Breast epithelium (tissue), 4 donors: ENCODE results near the gene PRKD1. TPM values are rescaled to one million over a fixed set of nuclear protein-coding genes. Genes with fewer than 3 reads are reported as not detected.

ENCODE experiments used
- DNase-seq, 2 donors: peaks; one replicate each; pipeline ENCODE4 v3.0.0-alpha.2; 2019; ENCODE audit warnings: low spot score in 2 of 2
- H3K27ac ChIP-seq, 2 donors: fragments of 200-600 bp; sonication (generic) in 1 of 2; one replicate each; pipeline ENCODE4 v1.5.1; 2016 to 2019; ENCODE audit warnings: mild to moderate bottlenecking in 1 of 2
- H3K27me3 ChIP-seq, 2 donors: fragments of 200-600 bp; sonication (generic) in 1 of 2; one replicate each; pipeline versions ENCODE4 v1.5.1 to v1.6.0; 2017 to 2019; ENCODE audit warnings: control low read depth in 1 of 2, mild to moderate bottlenecking in 1 of 2
- H3K36me3 ChIP-seq: fragments of 200-600 bp; one replicate; pipeline ENCODE4 v1.5.1; 2019
- H3K4me1 ChIP-seq, 2 donors: fragments of 200-600 bp; sonication (generic); one replicate each; pipeline ENCODE4 v1.5.1; 2016 to 2019; ENCODE audit warnings: control low read depth in 1 of 2
- H3K4me3 ChIP-seq, 3 donors: fragments of 200-600 bp; sonication (generic); 1 replicate in 2 of 3; 2 replicates in 1 of 3; pipeline ENCODE4 v1.5.1; 2016 to 2019; ENCODE audit warnings: mild to moderate bottlenecking in 3 of 3, moderate library complexity in 2 of 3
- H3K9me3 ChIP-seq, 2 donors: fragments of 200-600 bp; sonication (generic) in 1 of 2; one replicate each; pipeline ENCODE4 v1.5.1; 2016 to 2019; ENCODE audit warnings: control low read depth in 1 of 2
- POLR2A ChIP-seq: fragments of 450-650 bp; IDR thresholded peaks from one replicate; pipeline ENCODE4 v1.6.1; 2016; ENCODE audit warnings: antibody characterized with exemption, mild to moderate bottlenecking, moderate library complexity
- POLR2AphosphoS5 ChIP-seq, 3 donors: sonication (generic); formaldehyde crosslinking; IDR thresholded peaks; one replicate each; pipeline ENCODE4 v1.6.1; 2017; ENCODE audit warnings: antibody characterized with exemption in 3 of 3
- intact Hi-C: fragments of 100-400 bp; cut with DNase I; formaldehyde crosslinking; loops from one replicate; pipeline ENCODE4 v1.15.1; 2023; ENCODE audit warnings: low total_unique reads
- total RNA-seq, 3 donors: library from RNA; depleted of rRNA; stranded (reverse); fragments of >200 nt; gene quantifications; one replicate each; pipeline ENCODE4 v1.1.0, GENCODE V29; 2016
- TF ChIP-seq, protein P1 (sequence below), 3 donors: fragments of 450-650 bp; IDR thresholded peaks; one replicate each; pipeline ENCODE4 v1.5.1; 2016 to 2017; ENCODE audit warnings: antibody characterized with exemption in 3 of 3, mild to moderate bottlenecking in 3 of 3, moderate library complexity in 3 of 3

PRKD1 gene
- total RNA-seq, 3 donors from 2014 or later: 14.1 to 26.1 (median 22.7) TPM

DNA sequence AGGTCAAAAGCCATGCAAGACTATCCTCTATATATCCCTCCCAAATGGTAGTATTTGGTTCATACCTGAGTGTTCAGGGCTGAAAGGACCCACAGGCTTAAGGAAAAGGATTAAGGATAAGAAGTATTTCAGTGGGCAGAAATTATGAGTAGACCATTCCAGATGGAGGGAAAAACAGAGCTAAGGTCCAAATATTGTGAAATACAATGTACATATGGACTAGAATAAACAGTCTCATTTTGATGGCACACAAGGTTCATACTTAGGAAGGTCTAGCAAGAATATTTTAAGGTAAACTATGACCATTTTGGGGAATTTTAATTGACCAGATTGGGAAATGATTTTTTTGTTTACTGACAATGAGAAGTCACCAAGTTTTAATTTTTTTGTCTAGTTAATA is 124.6 kb downstream of the PRKD1 start:
- intact Hi-C loops: no loop called here
- Histone ChIP-seq H3K9me3 (no peaks in the 10 kb centered on the region), H3K4me3 (no peak overlapping the region), H3K27me3 (no peaks in the 10 kb centered on the region), H3K27ac (no peak overlapping the region), H3K36me3 (no peaks in the 10 kb centered on the region), H3K4me1 (no peaks in the 10 kb centered on the region)
- TF ChIP-seq, protein P1, sequence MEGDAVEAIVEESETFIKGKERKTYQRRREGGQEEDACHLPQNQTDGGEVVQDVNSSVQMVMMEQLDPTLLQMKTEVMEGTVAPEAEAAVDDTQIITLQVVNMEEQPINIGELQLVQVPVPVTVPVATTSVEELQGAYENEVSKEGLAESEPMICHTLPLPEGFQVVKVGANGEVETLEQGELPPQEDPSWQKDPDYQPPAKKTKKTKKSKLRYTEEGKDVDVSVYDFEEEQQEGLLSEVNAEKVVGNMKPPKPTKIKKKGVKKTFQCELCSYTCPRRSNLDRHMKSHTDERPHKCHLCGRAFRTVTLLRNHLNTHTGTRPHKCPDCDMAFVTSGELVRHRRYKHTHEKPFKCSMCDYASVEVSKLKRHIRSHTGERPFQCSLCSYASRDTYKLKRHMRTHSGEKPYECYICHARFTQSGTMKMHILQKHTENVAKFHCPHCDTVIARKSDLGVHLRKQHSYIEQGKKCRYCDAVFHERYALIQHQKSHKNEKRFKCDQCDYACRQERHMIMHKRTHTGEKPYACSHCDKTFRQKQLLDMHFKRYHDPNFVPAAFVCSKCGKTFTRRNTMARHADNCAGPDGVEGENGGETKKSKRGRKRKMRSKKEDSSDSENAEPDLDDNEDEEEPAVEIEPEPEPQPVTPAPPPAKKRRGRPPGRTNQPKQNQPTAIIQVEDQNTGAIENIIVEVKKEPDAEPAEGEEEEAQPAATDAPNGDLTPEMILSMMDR (IDR thresholded peaks at IDR 0.05): no peak
- no peak for TF ChIP-seq POLR2A
- TF ChIP-seq POLR2AphosphoS5 (IDR thresholded peaks at IDR 0.05): no peak
- no peak for DNase-seq

DNA sequence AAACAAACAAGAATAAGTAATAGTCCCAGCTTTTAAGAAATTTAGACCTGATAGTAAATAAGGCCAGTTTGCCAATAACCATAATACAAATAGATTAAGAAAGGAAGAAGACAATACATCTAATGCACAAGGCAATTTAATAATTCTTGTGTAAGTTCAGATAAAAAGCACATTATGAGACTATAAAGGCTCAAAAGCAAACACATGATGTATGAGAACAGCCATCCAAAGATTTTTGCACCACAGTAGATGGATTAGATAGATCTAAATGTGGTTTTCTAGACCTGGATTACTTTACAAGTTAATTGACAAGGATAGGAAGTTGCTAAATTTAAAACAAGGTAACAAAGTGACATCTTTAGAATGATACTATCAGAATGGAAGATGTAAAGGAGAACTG is 125.4 kb downstream of the PRKD1 start:
- no peaks in the 10 kb centered on the region for H3K27me3 ChIP-seq
- no peaks in the 10 kb centered on the region for H3K9me3 ChIP-seq
- H3K4me3 ChIP-seq: no peak overlapping the region
- H3K36me3 ChIP-seq: no peaks in the 10 kb centered on the region
- TF ChIP-seq, protein P1 (IDR thresholded peaks at IDR 0.05): no peak
- TF ChIP-seq POLR2AphosphoS5 (IDR thresholded peaks at IDR 0.05) (no peak), POLR2A (no peak)
- no peaks in the 10 kb centered on the region for H3K4me1 ChIP-seq
- intact Hi-C loops: no loop called here
- no peak for DNase-seq
- no peak overlapping the region for H3K27ac ChIP-seq

DNA sequence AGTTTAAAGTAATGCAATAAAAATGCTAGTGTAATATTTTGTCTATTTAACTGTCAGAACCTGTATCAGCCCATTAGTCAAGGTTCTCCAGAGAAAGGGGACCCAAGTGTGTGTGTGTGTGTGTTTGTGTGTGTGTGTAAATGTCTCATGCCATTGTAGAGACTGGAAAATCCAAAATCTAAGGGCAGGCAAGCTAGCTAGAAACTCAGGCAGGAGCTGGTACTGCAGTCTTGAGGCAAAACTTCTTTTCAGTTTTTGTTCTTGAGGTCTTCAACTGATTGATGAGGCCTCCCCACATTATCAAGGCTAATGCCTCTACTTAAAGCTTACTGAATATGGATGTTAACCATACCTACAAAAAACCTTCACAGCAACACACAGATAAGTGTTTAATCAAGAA is 126.7 kb downstream of the PRKD1 start:
- Histone ChIP-seq H3K9me3 (no peaks in the 10 kb centered on the region), H3K36me3 (no peaks in the 10 kb centered on the region), H3K27me3 (no peaks in the 10 kb centered on the region), H3K27ac (no peak overlapping the region), H3K4me3 (no peak overlapping the region), H3K4me1 (no peaks in the 10 kb centered on the region)
- TF ChIP-seq, protein P1 (IDR thresholded peaks at IDR 0.05): no peak
- TF ChIP-seq POLR2A: no peak
- no peak for TF ChIP-seq POLR2AphosphoS5 (IDR thresholded peaks at IDR 0.05)
- intact Hi-C loops: no loop called here
- DNase-seq: no peak

GRCh38 chr14:29799464-29800095 is 128.1 kb downstream of the PRKD1 start:
- H3K27ac ChIP-seq: no peak overlapping the region
- no peak for DNase-seq
- intact Hi-C loops: no loop called here

DNA sequence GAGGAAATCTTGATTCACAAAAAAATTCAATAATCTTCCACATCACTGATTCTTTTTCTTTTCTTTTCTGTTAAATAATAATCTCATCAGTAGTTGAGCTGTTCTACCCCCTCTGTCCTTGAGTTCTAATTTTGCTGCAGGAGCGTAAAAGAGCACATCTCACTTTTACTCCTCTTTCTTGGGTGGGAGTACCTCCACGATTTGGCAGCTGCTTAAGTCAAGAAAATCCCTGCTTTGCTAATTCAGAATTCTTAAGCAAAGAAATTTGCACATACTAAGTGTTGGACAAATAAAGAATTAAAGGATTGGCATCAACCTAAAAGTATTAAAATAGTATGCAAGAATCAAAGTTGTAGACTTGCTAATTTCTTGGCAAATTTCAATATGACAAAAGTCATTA is 128.8 kb downstream of the PRKD1 start:
- Histone ChIP-seq H3K9me3 (no peaks in the 10 kb centered on the region), H3K27ac (no peak overlapping the region), H3K4me1 (no peaks in the 10 kb centered on the region), H3K27me3 (no peaks in the 10 kb centered on the region), H3K36me3 (no peaks in the 10 kb centered on the region), H3K4me3 (no peak overlapping the region)
- TF ChIP-seq POLR2A: no peak
- TF ChIP-seq POLR2AphosphoS5 (IDR thresholded peaks at IDR 0.05): no peak
- intact Hi-C loops: no loop called here
- DNase-seq: no peak

More at GRCh38 chr14:29799464-29800095, 128.1 kb downstream of the PRKD1 start:
- Histone ChIP-seq H3K9me3 (no peaks in the 10 kb centered on the region), H3K27me3 (no peaks in the 10 kb centered on the region), H3K4me1 (no peaks in the 10 kb centered on the region), H3K4me3 (no peak overlapping the region), H3K36me3 (no peaks in the 10 kb centered on the region)
- TF ChIP-seq POLR2A: no peak
- TF ChIP-seq POLR2AphosphoS5 (IDR thresholded peaks at IDR 0.05): no peak
- TF ChIP-seq, protein P1 (IDR thresholded peaks at IDR 0.05): no peak
